Trophoblast cell (in vitro differentiated cells and primary cell): ENCODE measurements around the gene HNMT.
"Not testable (repeated sequence)": the region's sequence is repeated elsewhere in the genome, so short reads cannot be mapped to it uniquely, and the experiment has no call there.

Experiments
- DNase-seq, 2 donors: peaks; one replicate each; pipeline ENCODE4 v3.0.0-alpha.2; 2016
- H2AFZ ChIP-seq: 2 replicates; pipeline ENCODE4 v1.6.1; 2013; ENCODE audit warnings: low read length, moderate library complexity, mild to moderate bottlenecking; ENCODE audit not compliant: insufficient read depth, poor library complexity
- H2AK5ac ChIP-seq: 2 replicates; pipeline ENCODE4 v1.6.1; 2013; ENCODE audit warnings: mild to moderate bottlenecking, low read length
- H2BK120ac ChIP-seq: 2 replicates; pipeline ENCODE4 v1.6.1; 2013; ENCODE audit warnings: low read length, mild to moderate bottlenecking, moderate library complexity; ENCODE audit not compliant: insufficient read depth, poor library complexity
- H2BK12ac ChIP-seq: 2 replicates; pipeline ENCODE4 v1.6.1; 2013; ENCODE audit warnings: mild to moderate bottlenecking, low read length, moderate library complexity
- H2BK5ac ChIP-seq: 2 replicates; pipeline ENCODE4 v1.6.1; 2013; ENCODE audit warnings: low read length, low read depth, moderate library complexity, mild to moderate bottlenecking; ENCODE audit not compliant: poor library complexity
- H3K14ac ChIP-seq: 2 replicates; pipeline ENCODE4 v1.6.1; 2013; ENCODE audit warnings: mild to moderate bottlenecking, low read length
- H3K18ac ChIP-seq: 2 replicates; pipeline ENCODE4 v1.6.1; 2013; ENCODE audit warnings: mild to moderate bottlenecking, low read length
- H3K23ac ChIP-seq: 2 replicates; pipeline ENCODE4 v1.6.1; 2013; ENCODE audit warnings: low read length
- H3K27ac ChIP-seq: 2 replicates; pipeline ENCODE4 v1.5.1; 2013; ENCODE audit warnings: low read depth, mild to moderate bottlenecking, inconsistent platforms, low read length, moderate library complexity
- H3K27me3 ChIP-seq: 2 replicates; pipeline ENCODE4 v1.6.1; 2013; ENCODE audit warnings: inconsistent platforms, mild to moderate bottlenecking, low read length, moderate library complexity; ENCODE audit not compliant: insufficient read depth
- H3K36me3 ChIP-seq, 2 experiments: 1 replicate in 1 of 2; 2 replicates in 1 of 2; pipeline ENCODE4 v1.6.1; 2013; ENCODE audit warnings: low read length in 2 of 2, mild to moderate bottlenecking in 2 of 2, moderate library complexity in 1 of 2; ENCODE audit not compliant: insufficient read depth in 2 of 2, control insufficient read depth in 1 of 2
- H3K4ac ChIP-seq: 2 replicates; pipeline ENCODE4 v1.6.1; 2013; ENCODE audit warnings: low read depth, mild to moderate bottlenecking, low read length, moderate library complexity
- H3K4me1 ChIP-seq, 2 experiments: 1 replicate in 1 of 2; 2 replicates in 1 of 2; pipeline ENCODE4 v1.6.1; 2013; ENCODE audit warnings: low read length in 2 of 2, mild to moderate bottlenecking in 2 of 2, moderate library complexity in 1 of 2; ENCODE audit not compliant: insufficient read depth in 2 of 2, control insufficient read depth in 1 of 2
- H3K4me2 ChIP-seq: 2 replicates; pipeline ENCODE4 v1.6.1; 2013; ENCODE audit warnings: inconsistent platforms, mild to moderate bottlenecking, low read length, moderate library complexity
- H3K4me3 ChIP-seq: 2 replicates; pipeline ENCODE4 v1.5.1; 2013; ENCODE audit warnings: mild to moderate bottlenecking, low read depth, low read length, inconsistent platforms
- H3K79me1 ChIP-seq: one replicate; pipeline ENCODE4 v1.6.1; 2013; ENCODE audit warnings: low read length
- H3K79me2 ChIP-seq: 2 replicates; pipeline ENCODE4 v1.6.1; 2013; ENCODE audit warnings: low read length, mild to moderate bottlenecking; ENCODE audit not compliant: control insufficient read depth, insufficient read depth, poor library complexity
- H3K9ac ChIP-seq: 2 replicates; pipeline ENCODE4 v1.6.1; 2013; ENCODE audit warnings: mild to moderate bottlenecking, low read length
- H3K9me3 ChIP-seq: 2 replicates; pipeline ENCODE4 v1.6.1; 2013; ENCODE audit warnings: low read depth, mild to moderate bottlenecking, control low read depth, inconsistent platforms, low read length; ENCODE audit not compliant: insufficient read depth
- H4K12ac ChIP-seq: 2 replicates; pipeline ENCODE4 v1.6.1; 2013; ENCODE audit warnings: low read depth, mild to moderate bottlenecking, low read length, moderate library complexity
- H4K8ac ChIP-seq: 2 replicates; pipeline ENCODE4 v1.6.1; 2013; ENCODE audit warnings: low read depth, mild to moderate bottlenecking, low read length, moderate library complexity
- H4K91ac ChIP-seq: one replicate; pipeline ENCODE4 v1.6.1; 2013; ENCODE audit warnings: low read depth, mild to moderate bottlenecking, low read length, moderate library complexity
- WGBS: extraction: QIAGEN DNeasy Blood & Tissue Kit; methylation state at CpG from one replicate; pipeline ENCODE4 v1.1.7; 2013; ENCODE audit warnings: missing lambda C conversion rate; ENCODE audit not compliant: insufficient read length, insufficient coverage; ENCODE audit errors: extremely low coverage; 5-methylcytosine and 5-hydroxymethylcytosine counted together

HNMT gene

DNA sequence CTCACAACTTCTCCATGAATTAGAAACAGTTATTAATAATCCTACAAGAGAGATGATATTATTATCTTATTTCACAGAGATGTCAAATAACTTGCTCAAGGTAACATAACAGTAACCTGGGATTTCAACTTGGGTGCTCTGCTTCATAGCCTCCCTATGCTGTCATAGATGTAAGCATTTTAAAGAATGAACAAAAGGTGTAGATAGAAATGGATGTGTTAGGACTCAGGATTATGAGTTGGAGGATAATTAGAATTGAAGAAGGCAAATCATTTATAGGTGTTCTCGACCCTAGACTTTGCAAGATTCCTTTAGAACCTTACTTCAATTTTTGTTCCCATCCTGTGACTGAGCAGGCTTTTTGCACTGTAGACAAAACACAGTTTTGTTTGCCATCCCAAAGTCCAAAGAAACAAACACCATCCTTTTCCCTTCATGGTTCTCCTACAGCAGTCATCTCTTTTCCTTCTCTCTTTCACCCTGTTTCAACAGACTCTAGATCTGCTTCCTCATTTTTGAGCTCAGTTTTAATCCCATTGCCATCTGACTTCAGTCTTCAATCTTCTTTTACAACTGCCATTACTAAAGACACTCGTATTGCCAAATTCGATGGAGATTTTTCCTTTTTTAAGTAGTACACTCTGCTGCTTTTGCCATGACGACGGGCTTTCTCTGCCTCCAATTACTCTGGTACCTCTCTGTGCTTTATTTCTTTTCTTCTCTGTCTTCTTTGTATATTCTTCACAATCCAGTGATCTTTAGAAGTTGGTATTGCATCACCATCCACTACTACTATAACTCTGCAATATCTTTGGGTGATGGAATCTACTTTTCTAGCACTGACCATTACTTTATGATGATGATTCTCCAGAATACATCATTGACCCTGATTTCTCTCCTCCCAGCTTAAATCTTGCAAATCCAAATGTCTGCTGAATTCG, 4.5 kb downstream of the HNMT start:
- Histone ChIP-seq H3K4me1 (peaks cover 0 to 4% of the 10 kb centered on the region in 2 experiments), H4K8ac (no peak overlapping the region), H3K27ac (no peak overlapping the region), H2AK5ac (no peak overlapping the region), H3K9me3 (no peaks in the 10 kb centered on the region), H2BK12ac (no peak overlapping the region), H4K12ac (no peak overlapping the region), H3K79me1 (peaks cover 8% of the 10 kb centered on the region), H3K4ac (no peak overlapping the region), H3K4me3 (no peak overlapping the region), H3K9ac (no peak overlapping the region), H2AFZ (no peak overlapping the region), H4K91ac (no peak overlapping the region), H3K23ac (no peak overlapping the region), H3K36me3 (peaks cover 0 to 6% of the 10 kb centered on the region in 2 experiments), H2BK5ac (no peak overlapping the region), H3K79me2 (peaks cover 3% of the 10 kb centered on the region), H2BK120ac (no peak overlapping the region), H3K14ac (no peak overlapping the region), H3K18ac (no peak overlapping the region), H3K4me2 (no peak overlapping the region), H3K27me3 (no peaks in the 10 kb centered on the region)
- DNase-seq: no peak
- WGBS: no CpG with 5 or more reads among the region's 6 CpGs

DNA sequence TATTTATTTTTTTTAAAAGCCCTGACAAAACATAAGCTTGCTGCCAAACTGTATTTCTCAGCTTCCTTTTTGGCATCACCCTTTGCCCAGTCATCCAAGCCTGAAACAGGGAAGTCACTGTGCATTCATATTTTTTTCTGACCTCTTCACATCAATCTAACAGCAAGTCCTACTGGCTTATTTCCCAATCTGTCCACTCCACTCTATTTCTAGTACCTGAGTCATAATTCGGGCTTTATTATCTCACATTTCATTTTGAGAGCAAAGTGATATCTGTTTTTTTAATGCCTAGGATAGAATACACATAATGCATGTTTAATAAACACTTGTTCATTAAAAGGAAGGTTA, 5.1 kb downstream of the HNMT start:
- H3K4me2 ChIP-seq: no peak overlapping the region
- H2AFZ ChIP-seq: no peak overlapping the region
- no CpG with 5 or more reads among the region's 1 CpG for WGBS
- H2BK120ac ChIP-seq: no peak overlapping the region
- no peaks in the 10 kb centered on the region for H3K9me3 ChIP-seq
- no peak overlapping the region for H3K18ac ChIP-seq
- H4K8ac ChIP-seq: no peak overlapping the region
- peaks cover 3% of the 10 kb centered on the region for H3K79me2 ChIP-seq
- no peaks in the 10 kb centered on the region for H3K27me3 ChIP-seq
- H3K79me1 ChIP-seq: peaks cover 5% of the 10 kb centered on the region
- H3K4ac ChIP-seq: no peak overlapping the region
- peaks cover 0 to 6% of the 10 kb centered on the region in 2 experiments for H3K36me3 ChIP-seq
- no peak overlapping the region for H3K4me3 ChIP-seq
- peaks cover 0 to 4% of the 10 kb centered on the region in 2 experiments for H3K4me1 ChIP-seq
- H4K12ac ChIP-seq: no peak overlapping the region
- no peak overlapping the region for H3K27ac ChIP-seq
- no peak overlapping the region for H2AK5ac ChIP-seq
- no peak overlapping the region for H2BK12ac ChIP-seq
- no peak overlapping the region for H3K23ac ChIP-seq
- H3K9ac ChIP-seq: no peak overlapping the region
- H4K91ac ChIP-seq: no peak overlapping the region
- DNase-seq: peak in 1 of 2 donors; percentile 31
- H2BK5ac ChIP-seq: no peak overlapping the region
- no peak overlapping the region for H3K14ac ChIP-seq

DNA sequence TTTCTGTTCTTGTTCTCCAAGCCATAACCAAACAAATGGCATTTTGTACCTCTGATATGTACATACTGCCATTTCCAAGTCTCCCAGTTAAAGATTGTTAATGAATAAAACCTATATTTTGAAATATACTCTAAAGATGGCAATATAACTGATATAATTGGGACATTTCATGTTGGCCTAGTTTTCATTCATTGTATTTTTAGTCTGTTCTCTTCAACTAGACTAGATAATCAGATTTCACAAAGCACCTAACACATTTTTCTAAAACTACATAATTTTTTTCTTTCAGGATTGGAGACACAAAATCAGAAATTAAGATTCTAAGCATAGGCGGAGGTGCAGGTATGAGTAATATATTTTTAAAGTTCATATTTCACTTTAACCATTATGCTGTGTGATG, 5.6 kb downstream of the HNMT start:
- no peak overlapping the region for H4K12ac ChIP-seq
- no peak overlapping the region for H3K9ac ChIP-seq

DNA sequence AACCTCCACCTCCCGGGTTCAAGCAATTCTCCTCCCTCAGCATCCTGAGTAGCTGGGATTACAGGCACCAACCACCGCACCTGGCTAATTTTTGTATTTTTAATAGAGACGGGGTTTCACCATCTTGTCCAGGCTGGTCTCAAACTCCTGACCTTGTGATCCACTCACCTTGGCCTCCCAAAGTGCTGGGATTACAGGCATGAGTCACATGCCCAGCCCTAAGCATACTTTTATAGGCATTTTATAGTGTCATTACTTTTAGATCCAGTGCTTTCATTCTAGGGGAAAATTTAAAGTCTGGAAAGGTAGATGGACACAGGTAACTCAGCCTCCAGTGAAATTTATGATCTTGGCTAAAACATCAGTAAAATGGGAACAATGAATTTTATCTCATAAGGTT, 7.0 kb downstream of the HNMT start:
- not testable (repeated sequence) for H3K18ac ChIP-seq, H3K36me3 ChIP-seq, H3K4me3 ChIP-seq, H3K4me1 ChIP-seq, H3K14ac ChIP-seq, H2AK5ac ChIP-seq, H2BK120ac ChIP-seq, H4K91ac ChIP-seq, H3K23ac ChIP-seq, H2AFZ ChIP-seq, H2BK5ac ChIP-seq, H3K27ac ChIP-seq, H4K8ac ChIP-seq, H4K12ac ChIP-seq, H3K79me1 ChIP-seq, H3K79me2 ChIP-seq, H3K9me3 ChIP-seq, H2BK12ac ChIP-seq, DNase-seq, H3K27me3 ChIP-seq, H3K4ac ChIP-seq, H3K4me2 ChIP-seq, H3K9ac ChIP-seq
- WGBS: no CpG with 5 or more reads among the region's 3 CpGs

More for the DNA sequence above, 5.6 kb downstream of the HNMT start:
- no peak overlapping the region for H3K4me2 ChIP-seq
- H3K23ac ChIP-seq: no peak overlapping the region
- no peak overlapping the region for H2BK120ac ChIP-seq
- H2AK5ac ChIP-seq: no peak overlapping the region
- H3K27ac ChIP-seq: no peak overlapping the region
- no peak for DNase-seq
- no peaks in the 10 kb centered on the region for H3K9me3 ChIP-seq
- no peak overlapping the region for H2BK5ac ChIP-seq
- no peak overlapping the region for H2AFZ ChIP-seq
- H3K79me2 ChIP-seq: no peaks in the 10 kb centered on the region
- no peaks in the 10 kb centered on the region for H3K27me3 ChIP-seq
- no CpG with 5 or more reads among the region's 1 CpG for WGBS
- H4K8ac ChIP-seq: no peak overlapping the region
- H3K14ac ChIP-seq: no peak overlapping the region
- H3K4me1 ChIP-seq: peaks cover 0 to 3% of the 10 kb centered on the region in 2 experiments
- H3K4me3 ChIP-seq: no peak overlapping the region
- H3K4ac ChIP-seq: no peak overlapping the region
- H3K18ac ChIP-seq: no peak overlapping the region
- peaks cover 0 to 6% of the 10 kb centered on the region in 2 experiments for H3K36me3 ChIP-seq
- H3K79me1 ChIP-seq: peaks cover 1% of the 10 kb centered on the region
- H4K91ac ChIP-seq: no peak overlapping the region
- H2BK12ac ChIP-seq: no peak overlapping the region
